Bone marrow (tissue), 2 donors: Measurements from ENCODE around the gene GMNC.

ENCODE experiments used
- DNase-seq, 2 donors: peaks; one replicate each; lab custom pipeline; 2025; lab: John Stamatoyannopoulos, UW

Gene GMNC

GRCh38 chr3:190849607-190850006 lies 12.9 kb downstream of the GMNC start:
- no peak for DNase-seq

- DNase-seq: no peak
These were observed 13.6 kb downstream of the GMNC start for GRCh38 chr3:190848870-190849269.

- no peak for DNase-seq
These were observed 15.1 kb downstream of the GMNC start for GRCh38 chr3:190847436-190847835.

- DNase-seq: no peak
These were observed 22.3 kb downstream of the GMNC start for GRCh38 chr3:190840146-190840545.

- no peak for DNase-seq
These were observed 31.3 kb downstream of the GMNC start for GRCh38 chr3:190831225-190831624.

GRCh38 chr3:190830031-190830430 lies 32.5 kb downstream of the GMNC start:
- DNase-seq: no peak

GRCh38 chr3:190826018-190826417 lies 36.5 kb downstream of the GMNC start:
- DNase-seq: no peak

GRCh38 chr3:190825386-190826016 lies 37.0 kb downstream of the GMNC start:
- DNase-seq: no peak

GRCh38 chr3:190811775-190812480 lies 50.6 kb downstream of the GMNC start:
- DNase-seq: peak in 1 of 2 donors; percentile 34

- no peak for DNase-seq
These were observed 51.5 kb downstream of the GMNC start for GRCh38 chr3:190810957-190811356.

GRCh38 chr3:190809351-190809750 lies 53.1 kb downstream of the GMNC start:
- no peak for DNase-seq

GRCh38 chr3:190807719-190808375 lies 54.6 kb downstream of the GMNC start:
- DNase-seq: no peak
